GM19463 (cell line): ENCODE data around the gene ZNHIT3.
"Not testable (repeated sequence)": the region's sequence is repeated elsewhere in the genome, so short reads cannot be mapped to it uniquely, and the experiment has no call there.

Experiments
- ATAC-seq: cut with Tn5 transposase; IDR thresholded peaks from one replicate; pipeline ENCODE4 v1.9.1; 2021; ENCODE audit warnings: mild to moderate bottlenecking, moderate library complexity; ENCODE audit not compliant: unreplicated experiment

Gene ZNHIT3

GRCh38 chr17:36482611-36483504, 3.6 kb upstream of the ZNHIT3 start:
- ATAC-seq: no peak

GRCh38 chr17:36484021-36484420, 2.5 kb upstream of the ZNHIT3 start:
- ATAC-seq: not testable (repeated sequence)

- ATAC-seq: no peak
Observed at GRCh38 chr17:36485027-36485426, 1.5 kb upstream of the ZNHIT3 start.

DNA sequence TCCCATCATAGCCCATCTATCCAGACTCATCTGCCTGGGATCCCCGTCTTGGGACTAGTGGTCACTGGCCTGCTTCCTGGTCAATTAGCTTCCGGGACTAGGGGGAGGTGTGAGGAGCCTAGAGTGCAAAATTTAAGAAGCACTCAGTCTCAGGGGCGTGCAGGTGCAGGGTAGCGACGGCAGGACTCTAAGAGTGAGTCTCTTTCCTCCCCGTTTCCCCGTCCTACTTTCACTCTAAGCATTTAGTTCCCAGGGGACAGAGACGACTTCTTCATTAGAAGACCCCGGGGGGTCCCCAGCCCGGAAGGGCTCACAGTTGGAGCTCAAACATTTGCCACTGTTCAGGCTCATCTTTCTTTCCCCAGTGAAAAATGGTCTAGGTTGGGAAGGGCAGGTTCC, 677 bp upstream of the ZNHIT3 start:
- no peak for ATAC-seq

GRCh38 chr17:36493956-36494355, 7.5 kb downstream of the ZNHIT3 start:
- no peak for ATAC-seq

- no peak for ATAC-seq
Observed at GRCh38 chr17:36494674-36495073, 8.2 kb downstream of the ZNHIT3 start.

- no peak for ATAC-seq
Observed at GRCh38 chr17:36495076-36495578, 8.6 kb downstream of the ZNHIT3 start.

DNA sequence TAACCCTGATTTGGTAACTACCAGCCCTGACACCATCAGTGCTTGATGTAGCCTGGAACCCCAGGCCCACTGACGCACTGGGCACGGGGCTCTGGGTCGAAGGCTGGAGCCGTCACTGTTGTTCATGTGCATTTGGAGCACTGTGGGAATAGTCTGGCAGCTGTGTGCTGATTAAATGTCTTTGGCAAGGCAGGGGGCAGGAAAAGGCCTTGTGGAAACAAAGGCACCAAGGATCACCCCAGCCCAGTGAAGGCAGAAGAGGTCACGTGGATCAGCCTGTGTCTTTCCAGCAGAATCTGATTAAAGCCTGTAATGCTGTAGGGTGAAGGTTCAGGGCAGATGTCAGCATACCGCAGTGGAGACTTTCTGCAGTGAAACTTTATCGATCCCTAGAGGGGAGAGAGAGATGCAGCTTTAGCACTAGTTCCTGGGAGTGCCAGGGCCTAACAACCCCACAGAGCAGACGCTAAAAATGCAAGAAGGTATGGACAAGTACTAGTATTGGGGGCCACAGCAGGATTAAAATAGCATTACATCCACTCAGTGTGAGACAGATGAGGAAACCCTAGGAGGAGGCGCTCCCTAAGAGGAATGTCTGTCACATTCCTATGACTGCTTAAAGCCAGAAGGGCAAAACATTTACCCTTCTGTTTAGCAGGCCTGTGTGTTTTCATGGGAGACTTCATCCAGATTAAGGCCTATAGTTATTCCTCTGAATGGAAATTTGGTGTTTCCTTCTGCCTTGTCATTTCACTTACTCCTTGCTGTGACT, 9.7 kb downstream of the ZNHIT3 start:
- ATAC-seq: no peak

- ATAC-seq: no peak
Observed at GRCh38 chr17:36498155-36498554, 11.7 kb downstream of the ZNHIT3 start.

- no peak for ATAC-seq
Observed at GRCh38 chr17:36498560-36499300, 12.2 kb downstream of the ZNHIT3 start.

- ATAC-seq: no peak
Observed at GRCh38 chr17:36500745-36501225, 14.3 kb downstream of the ZNHIT3 start.

DNA sequence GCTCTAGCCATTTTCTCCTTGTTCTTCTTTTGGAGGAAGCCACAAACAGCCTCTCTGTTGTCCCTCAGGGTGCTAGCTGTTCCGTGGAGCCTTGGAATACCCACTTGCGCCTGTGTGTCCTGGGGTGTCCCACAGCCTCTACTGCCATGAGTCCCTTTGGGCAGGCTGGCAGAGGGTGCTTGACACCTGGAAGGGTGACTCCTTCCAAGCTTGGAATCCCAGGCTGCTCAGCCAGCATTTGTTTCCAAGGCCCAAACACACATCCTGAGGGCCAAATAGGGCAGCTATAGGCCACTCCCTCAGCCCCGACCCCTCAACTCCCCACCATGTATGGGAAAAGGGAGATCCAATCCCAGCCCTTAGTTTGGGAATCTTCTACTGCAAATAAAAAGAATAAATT, 14.9 kb downstream of the ZNHIT3 start:
- ATAC-seq: no peak

DNA sequence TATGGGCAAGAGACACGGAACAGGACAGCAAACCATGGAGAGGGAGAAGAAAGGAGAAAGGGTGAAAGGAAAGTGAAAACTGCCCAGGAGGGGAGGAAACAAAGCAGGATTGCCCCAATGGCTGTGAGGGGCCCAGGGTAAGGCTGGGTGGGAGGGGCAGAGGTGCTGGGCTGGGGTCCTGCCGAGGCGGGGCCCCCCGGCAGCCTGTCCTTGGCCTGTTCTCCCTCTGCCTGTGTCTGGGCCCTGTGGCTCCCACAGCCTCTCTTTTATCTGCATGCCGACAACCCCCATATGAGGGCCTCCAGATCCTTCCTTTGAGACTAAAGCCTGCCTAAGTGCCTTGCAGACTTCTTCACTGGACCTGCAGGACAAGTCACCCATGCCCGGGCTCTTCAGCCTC, 15.5 kb downstream of the ZNHIT3 start:
- ATAC-seq: no peak

GRCh38 chr17:36503456-36504155, 17.1 kb downstream of the ZNHIT3 start:
- no peak for ATAC-seq

- no peak for ATAC-seq
Observed at GRCh38 chr17:36504156-36504545, 17.7 kb downstream of the ZNHIT3 start.

GRCh38 chr17:36505171-36505570, 18.7 kb downstream of the ZNHIT3 start:
- ATAC-seq: no peak

DNA sequence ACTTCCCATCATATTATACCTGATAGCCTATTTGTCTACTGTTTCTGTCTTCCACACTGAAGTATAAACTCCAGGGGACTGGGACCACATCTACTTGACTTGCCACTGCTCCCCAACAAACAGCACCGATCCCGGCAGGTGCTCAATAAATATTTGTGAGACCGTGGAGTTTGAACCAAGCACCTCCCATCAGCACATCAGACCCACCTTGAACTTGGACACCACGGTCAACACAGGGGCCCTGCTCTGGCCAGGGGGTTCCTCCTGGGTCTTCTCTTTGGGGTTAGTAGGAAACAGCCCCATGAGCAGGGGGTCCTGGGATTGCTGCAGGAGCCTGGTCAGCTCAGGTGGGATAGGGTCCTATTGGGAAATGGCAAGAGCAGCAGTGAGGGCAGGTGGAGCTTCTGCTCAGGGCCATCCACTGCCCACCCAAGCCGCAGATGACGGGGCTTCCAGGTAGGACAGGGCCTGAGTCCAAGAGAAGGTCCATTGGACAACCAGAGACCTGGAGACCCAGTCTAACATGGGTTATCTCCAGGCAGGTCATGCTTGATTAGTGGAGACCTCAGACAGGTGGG, 19.9 kb downstream of the ZNHIT3 start:
- ATAC-seq: no peak

DNA sequence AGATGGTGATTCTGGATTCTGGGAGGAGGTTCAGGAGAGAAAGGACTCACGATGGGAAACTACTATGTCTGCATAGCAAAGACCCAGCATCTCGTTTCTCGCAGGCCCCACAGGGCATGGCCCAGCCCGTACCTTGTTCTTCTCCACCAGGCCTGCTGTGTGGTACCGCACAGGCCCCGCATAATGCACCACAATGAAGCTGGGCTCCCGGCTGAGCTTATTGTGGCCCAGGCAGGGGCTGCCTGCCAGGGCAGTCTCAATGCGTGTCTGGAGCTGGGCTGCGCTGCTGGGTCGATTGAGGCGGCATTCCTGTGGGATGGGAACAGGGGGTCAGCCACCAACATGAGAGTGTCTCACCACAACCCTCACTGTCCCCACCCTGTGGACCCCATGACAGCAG, 20.4 kb downstream of the ZNHIT3 start:
- no peak for ATAC-seq

DNA sequence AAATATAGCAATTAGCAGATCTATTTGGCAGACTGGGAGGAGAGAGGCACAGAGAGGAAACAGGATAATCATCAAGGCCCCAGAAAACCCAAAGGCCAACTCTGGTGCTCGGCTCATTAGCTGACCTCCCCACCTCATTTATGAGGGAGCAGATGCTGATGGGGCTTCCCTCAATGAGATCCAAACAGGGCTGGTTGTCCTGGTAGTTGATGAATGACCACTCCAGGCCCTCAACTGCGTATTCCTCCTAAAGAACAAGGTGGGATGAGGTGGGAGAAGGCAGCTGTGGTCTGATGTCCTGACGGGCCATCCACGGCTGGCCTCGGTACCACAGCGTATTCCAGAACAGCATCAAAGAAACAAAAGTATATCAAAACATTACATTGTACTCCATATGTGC, 20.8 kb downstream of the ZNHIT3 start:
- no peak for ATAC-seq

DNA sequence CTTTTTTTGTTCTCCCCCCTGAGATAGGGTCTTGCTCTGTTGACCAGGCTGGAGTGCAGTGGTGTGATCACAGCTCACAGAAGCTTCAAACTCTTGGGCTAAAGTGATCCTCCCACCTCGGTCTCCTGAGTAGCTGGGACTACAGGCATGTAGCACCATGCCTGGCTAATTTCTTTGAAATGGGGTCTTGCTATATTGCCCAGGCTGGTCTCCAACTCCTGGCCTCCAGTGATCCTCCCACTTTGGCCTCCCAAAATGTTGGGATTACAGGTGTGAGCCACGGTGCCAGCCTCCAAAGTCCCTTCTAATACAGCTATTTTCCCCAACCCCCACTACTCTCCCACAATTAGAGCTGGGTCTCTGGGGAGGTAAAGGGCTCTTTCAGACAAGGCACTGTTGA, 22.0 kb downstream of the ZNHIT3 start:
- ATAC-seq: not testable (repeated sequence)
